ENCODE measurements around the gene IL32.

Gene IL32

DNA sequence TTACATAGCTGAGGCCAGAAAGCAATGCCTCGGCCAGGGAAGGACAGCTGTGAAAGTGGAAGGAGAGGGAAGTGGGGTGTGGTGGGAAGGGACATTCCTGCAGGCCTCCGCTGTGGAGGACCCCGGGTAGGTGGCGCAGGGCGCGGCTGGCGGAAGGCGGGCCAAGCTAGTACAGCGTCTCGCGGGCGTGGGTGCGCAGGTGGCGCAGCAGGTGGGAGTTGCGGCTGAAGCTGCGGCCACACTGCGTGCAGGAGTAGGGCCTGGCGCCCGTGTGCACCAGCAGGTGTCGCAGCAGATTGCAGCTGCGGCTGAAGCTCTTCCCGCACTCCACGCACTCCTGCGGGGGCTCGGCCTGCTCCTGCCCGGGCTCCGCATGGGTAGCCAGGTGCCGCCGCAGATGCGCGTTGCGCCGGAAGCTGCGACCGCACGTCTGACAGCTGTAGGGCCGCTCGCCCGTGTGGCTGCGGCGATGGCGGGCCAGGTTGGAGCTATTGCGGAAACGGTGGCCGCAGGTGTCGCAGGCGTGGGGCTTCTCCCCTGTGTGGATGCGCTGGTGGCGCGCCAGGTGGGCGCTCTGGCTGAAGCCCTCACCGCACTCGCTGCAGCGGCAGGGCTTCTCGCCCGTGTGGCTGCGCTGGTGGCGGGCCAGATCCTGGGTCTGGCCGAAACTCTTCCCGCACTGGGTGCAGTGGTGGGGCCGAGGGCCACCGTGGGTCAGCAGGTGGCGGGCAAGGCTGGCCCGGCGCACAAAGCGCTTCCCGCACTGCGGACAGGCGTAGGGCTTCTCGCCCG, 23.7 kb downstream of the IL32 start:
- DNase-seq (ENCODE audit: low read depth in 3 of 3, low spot score in 1 of 3) = no peak

DNA sequence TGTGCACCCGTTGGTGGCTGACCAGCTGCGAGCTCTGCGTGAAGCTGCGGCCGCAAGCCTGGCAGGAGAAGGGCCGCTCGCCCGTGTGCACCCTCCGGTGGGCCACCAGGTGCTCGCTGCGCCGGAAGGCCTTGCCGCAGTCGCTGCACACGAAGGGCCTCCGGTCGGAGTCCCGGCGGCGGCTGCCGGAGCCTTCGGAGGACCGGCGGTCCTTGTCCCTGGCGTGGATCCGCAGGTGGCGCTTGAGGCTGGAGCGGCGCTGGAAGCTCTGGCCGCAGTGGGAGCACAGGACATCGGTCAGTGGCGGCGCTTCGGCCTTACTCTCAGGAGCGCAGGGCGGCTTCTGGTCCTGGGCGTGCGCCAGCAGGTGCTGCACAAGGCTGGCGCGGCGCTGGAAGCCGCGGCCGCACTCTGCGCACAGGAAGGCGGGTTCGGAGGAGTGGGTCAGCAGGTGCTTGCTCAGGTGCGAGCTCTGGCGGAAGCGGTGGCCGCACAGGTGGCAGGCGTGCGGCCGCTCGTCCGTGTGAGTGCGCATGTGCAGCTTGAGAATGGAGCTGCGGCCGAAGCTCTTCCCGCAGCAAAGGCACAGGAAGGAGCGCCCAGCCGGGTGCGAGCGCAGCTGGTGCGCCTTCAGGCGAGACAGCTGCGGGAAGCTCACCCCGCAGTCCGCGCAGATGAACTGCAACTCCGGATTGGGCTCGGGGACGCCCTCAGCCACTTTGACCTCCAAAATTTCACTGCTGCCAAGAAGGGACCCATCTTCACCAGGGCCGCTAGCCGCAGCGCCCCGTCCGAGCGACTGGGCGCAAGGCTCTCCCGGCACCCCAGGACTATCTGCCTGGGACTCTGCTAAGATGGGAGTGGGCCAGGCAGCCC, 24.5 kb downstream of the IL32 start:
- DNase-seq (ENCODE audit: low read depth in 3 of 3, low spot score in 1 of 3) = no peak

DNA sequence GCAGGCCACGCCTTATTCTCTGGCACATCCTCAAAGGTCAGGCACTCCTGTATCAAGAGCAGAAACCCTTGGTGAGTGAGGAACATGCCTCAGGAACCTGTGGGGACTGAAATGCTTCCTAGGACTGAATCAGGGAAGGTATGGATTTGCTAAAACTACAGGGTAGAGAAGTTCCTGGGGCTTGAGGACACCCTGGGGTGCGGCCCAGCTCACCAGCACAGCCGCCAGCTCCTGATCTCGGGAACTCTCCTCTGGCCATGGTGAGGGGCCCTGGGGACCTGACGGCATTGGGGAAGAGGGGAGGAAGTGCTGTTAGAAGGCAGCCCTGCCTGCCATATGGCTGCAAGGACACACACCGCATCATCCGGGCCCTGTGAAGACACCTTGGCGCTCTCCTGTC, 26.1 kb downstream of the IL32 start:
- no peak for DNase-seq (ENCODE audit: low read depth in 3 of 3, low spot score in 1 of 3)

DNA sequence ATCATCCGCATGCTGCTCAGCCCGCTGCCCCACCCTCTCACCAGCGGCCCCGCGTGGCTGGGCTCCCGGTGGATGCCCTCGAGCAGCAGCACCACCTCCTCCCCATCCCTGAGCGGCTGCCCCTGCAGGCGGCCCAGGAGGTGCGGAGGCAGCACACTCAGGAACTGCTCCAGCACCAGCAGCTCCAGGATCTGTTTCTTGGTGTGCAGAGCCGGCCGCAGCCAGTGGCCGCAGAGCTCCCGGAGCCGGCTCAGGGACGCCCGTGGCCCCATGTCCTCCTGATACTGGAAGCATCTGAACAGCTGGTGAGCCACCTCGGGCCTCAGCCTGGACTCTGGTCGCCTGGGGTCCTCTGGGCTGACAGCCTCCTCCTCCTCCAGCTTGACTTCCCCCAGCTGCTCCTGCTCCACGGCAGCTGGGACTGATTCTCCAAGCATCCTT, 27.1 kb downstream of the IL32 start:
- DNase-seq (ENCODE audit: low read depth in 3 of 3, low spot score in 1 of 3) = no peak

DNA sequence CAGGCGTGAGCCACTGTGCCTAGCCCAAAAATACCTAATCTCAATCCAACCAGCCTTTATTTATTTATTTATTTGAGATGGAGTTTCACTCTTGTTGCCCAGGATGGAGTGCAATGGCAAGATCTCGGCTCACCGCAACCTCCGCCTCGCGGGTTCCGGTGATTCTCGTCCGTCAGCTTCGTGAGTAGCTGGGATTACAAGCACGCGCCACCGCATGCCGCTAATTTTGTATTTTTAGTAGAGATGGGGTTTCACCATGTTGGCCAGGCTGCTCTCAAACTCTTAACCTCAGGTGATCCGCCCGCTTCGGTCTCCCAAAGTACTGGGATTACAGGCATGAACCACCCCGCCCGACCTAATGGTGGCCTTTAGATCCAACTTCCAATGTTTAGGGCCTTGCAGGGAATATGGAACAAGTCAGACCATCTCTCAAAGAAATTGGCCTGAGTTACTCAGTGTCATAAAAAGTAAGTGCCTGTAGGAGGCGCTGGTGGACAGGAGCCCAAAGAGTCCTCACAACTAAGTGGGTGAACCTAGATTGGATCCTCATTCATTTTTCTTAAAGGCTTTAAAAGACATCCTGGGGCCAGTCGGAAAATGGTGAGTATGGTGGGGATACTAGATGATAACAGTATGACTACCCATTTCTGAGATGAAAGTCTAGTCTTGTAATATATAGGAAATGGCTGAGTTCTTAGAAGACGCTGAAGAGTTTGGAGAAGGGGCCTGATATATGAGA, 29.0 kb downstream of the IL32 start:
- no peak for DNase-seq (ENCODE audit: low read depth in 3 of 3, low spot score in 1 of 3)

DNA sequence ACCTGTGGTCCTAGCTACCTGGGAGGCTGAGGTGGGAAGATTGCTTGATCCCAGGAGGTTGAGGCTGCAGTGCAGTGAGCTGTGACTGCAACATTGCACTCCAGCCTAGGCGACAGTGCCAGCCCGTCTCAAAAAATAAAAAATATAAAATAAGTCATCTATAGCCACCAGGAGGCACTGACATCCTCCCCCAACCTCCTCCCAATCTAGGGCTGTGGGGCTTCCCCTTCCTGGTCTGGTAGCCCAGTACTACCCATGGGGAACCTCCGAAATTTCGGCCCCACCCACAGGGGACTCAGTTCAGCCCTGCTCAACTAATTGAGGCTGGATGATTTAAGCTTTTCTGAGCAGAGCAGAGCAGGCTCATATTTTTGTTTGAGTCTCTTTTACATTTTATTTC, 30.4 kb downstream of the IL32 start:
- DNase-seq (ENCODE audit: low read depth in 3 of 3, low spot score in 1 of 3) = peak in 2 of 3 donors; percentile 28 to 46

DNA sequence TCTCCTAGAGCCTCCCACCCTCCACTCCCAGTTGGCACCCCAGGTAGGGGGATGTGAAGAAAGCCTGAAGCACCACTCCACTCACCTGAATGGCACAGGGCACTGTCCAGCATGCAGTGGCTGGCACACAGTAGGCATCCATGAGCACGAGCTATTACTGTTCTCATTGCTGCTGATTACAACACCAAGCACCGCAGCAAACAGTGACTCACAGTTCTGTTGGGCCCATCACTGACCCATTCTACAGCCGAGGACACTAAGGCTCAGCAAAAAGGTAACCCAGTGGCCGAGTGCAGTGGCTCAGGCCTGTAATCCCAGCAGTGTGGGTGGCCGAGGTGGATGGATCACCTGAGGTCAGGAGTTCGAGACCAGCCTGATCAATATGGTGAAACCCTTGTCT, 30.9 kb downstream of the IL32 start:
- DNase-seq (ENCODE audit: low read depth in 3 of 3, low spot score in 1 of 3) = no peak

DNA sequence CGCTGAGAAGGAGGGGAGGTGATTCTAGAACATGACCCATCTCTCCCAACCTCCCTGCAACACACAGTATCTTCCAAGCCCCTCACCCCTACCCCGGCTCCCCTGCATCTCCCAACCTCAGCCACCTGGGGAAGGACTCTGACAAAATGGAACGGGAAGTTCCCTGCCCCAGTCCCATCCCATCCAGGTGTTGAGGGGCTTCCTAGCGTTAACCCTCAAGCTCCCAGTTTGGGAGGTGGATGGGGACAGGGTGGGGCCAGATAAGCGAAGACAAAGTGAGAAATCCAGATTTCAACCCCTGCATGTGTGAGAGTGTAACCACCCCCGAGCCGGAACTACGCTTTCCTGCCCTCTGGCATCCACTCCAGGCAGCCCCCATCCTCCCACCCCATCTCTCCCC, 31.8 kb downstream of the IL32 start:
- no peak for DNase-seq (ENCODE audit: low read depth in 3 of 3, low spot score in 1 of 3)

DNA sequence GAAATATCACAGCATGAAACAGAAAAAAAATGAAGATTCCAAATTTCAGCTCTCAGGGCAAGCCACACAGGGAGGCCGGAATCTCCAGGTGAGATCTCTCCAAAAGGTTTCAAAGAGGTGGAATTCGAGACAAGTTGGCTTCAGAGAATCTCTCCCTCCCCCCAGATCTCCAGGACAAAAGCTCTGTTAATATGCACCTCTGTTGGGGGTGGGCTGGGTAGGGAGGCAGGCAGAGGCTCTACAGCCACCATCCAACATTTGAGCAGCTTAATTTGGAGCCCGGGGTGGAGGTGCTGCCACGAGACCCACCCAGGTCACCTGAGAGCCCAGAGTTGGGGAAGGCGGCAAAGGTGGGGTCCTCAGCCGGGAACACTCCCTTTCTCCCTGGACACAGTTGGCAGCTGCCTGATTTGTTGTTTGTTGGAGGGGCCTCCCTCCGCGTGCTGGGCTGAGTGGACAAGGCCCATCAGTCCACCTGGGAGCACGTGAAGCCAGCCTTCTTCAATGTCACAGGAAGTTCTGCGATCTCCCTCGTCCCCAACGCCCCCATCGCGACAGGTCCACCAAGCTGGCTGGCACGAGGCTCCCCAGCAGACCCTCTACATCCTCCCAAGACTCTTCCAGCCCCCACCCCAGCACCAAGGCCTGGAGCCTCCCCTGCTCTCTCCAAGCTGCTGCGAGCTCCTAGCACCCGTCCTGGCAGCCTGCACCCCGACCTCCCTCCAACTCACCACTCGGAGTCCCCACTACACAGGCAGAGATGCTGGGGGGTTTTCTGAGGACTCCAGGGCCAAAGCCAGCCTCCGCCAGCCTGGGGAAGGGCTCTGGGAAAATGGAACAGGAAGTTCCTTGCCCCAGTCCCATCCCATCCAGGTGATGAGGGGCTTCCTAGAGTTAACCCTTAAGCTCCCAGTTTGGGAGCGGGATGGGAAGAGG, 33.3 kb downstream of the IL32 start, which contains the start of gene ZSCAN10:
TSS of gene ZSCAN10 (minus strand) at position 836 of the 936 bp plus-strand sequence. CDS start 6,357 bp downstream, outside the sequence.
- no peak for DNase-seq (ENCODE audit: low read depth in 3 of 3, low spot score in 1 of 3)

DNA sequence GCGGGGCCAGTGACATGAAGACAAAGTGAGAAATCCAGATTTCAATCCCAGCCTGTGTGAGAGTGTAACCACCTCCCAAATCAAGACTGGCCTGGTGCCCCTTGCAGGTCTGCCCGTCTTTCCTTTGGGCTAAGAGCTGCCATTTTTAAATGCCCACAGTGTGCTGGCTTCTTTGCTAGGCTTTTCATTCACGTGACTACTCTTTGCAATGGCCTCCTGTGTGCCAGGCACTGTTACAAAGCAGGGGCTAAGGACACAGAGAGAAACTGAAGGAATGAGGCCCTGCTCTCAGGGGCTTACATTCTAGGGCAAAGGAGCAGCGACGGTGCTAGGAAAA, 33.9 kb downstream of the IL32 start:
- DNase-seq (ENCODE audit: low read depth in 3 of 3, low spot score in 1 of 3) = no peak

DNA sequence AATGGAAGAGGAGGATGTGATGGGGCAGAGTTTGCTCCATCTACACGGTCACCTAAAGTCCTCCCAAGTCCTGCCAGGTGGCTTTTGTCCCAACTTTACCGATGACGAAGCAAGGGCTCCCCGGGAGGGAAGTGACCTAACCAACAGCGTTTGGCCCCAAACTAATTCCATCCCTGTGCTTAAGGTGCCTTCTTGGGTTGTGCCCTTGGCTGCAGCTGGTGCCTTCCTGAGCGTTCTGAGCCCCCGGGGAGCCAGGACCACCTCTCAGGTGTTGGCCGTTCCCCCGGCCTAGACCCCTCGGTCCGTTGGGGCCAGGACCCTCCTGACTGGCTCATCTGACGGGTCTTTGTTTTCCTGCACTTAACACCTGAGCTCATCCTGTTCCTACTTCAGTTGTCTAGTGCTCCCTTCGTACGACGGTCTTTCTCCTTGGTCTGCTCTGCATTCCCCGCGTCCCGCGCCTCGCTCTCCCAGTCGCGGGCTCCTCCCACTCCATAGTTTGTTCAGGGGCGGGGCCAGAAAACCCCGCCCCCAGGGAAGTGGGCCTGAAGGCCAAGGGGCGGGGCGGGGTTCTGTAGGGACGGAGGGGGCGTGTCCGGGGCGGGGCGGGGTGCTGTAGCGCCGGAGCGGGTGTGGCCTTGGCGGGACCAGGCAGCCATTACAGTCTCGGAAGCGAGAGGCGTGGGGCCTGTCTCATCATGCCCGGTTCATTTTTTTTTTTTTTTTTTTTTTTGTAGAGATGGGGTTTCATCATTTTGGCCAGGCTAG, 34.5 kb downstream of the IL32 start:
- peak; percentile 83 to 94 (median 85) for DNase-seq (ENCODE audit: low read depth in 3 of 3, low spot score in 1 of 3)

DNA sequence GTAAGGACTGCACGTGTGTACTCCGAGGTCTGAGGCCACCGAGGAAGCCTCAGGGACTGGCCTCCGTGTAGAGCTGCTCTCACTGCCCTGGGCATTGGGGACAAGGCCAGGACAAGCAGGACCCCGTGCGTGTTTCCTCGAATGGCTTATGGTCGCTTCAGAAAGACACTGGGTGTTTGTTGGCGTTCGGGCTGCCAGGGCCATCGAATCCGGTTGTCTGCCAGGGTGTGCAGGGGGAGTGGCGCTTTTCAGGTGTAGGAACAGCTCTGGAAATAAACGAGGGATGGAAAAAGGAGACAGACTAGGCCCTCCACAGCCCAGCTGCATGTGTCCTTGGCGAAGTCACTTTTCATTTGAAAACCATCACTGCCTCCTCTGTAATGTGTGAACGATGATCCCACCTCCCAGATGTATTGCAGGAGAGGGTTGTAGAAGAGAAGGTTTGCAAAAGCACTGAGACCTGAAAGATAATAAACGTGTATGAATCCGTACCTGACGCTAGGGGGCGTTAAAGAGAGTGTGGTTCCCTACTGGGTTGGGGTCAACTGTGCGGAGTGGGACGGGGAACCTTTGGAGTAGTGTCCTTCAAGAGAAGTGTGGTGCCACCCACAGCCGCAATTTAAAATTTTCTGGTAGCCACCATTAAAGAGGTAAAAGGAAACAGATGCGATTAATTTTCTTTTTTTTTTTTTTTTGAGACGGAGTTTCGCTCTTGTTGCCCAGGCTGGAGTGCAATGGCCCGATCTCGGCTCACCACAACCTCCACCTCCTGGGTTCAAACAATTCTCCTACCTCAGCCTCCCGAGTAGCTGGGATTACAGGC, 35.8 kb downstream of the IL32 start:
- DNase-seq (ENCODE audit: low read depth in 3 of 3, low spot score in 1 of 3) = no peak

DNA sequence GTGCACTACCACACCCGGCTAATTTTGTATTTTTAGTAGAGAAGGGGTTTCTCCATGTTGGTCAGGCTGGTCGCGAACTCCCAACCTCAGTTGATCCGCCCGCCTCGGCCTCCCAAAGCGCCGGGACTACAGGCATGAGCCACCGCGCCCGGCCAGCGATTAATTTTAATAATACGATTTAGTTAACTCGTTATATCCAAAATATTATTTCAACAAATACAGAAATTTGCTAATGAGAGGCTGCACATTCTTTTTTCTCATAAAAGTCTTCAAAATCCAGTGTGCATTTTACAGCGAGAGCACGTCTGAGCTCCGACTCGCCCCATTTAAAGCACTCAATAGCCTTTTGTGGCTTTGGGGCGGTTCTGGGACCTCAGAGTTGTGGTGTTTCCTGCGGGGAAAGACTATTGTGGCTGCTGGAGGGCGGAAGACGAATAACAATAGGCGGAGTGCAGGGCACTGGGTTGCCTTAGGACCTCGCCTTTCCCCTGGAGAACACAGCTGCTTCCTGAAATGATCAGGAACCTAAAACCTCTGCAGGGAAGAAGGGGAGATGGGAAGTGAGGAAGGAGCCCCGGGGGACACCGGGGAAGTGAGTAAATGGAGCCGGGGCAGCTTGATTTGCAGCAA, 36.5 kb downstream of the IL32 start:
- no peak for DNase-seq (ENCODE audit: low read depth in 3 of 3, low spot score in 1 of 3)

DNA sequence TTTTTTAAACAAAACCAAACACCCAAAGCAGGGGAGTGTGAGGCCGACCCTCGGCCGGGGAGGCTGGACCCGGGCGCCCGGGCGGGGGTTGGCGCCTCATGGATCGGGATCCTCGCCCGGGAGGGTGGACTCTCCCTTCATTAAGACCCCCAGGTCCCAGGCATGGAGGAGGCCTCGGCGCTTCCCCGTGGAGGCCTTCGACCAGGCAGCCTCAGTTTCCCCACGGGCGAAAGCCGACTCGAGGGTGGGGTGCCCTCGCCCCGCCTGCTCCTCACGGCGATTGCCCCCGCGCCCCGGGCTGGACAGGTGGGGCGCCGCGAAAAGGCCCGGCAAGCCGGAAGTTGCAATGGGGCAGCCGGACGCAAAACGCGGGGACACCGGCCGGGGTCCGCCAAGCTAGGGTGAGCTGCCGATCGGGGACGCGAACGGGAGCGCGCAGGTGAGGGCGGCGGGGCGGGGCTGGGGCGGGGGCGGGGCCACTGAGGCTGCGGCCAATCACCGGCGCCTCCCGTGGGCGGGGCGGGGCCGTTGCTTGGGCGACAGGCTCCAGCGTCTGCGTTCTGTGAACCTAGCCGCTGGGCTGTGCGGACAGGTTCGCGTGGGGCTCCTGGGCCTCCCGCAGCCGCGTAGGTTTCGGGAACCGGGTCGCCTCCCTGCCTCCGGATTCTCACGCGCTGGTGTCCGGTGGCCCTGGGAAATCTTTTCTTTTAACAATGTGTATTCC, 40.9 kb downstream of the IL32 start:
- DNase-seq (ENCODE audit: low read depth in 3 of 3, low spot score in 1 of 3) = peak; percentile 73 to 83 (median 77)

DNA sequence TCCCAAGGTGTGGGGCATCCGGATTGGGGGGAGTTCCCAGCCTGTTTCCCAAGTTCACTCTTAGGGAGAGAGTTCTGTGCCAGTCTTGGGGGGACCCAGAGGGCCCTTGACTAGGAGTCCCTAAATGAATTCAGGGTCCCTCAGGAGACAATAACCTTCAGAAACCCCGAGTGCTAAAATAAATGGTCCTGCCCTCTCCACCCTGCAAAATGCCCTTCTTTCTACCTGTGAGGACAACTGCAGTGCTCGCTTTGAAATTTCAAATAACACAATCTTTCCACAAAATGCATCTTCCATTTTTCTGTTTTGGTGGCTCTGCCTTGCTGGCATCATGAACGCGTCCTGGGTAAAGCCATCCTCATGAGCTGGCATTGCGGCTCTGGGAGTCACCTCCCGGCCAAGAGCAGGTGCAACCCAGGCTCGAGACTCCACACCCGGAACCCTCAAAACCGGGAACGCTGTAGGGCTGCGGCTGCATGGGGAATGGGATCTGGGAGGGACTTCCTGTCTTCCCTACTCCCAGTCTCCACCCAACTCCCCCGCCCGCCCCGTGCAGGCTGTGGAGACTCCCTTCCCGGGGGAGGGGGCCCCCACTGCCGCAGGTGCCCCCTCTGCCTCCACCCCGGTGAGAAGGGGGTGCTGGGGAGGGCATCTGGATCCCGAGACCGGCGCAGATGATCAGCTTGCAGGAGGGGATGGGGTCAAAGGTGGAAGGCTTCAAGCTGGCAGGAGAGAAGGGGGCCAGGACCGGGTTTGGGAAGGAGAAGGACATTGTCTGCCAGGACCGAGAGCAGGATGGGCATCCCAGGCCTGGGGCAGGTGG, 46.8 kb downstream of the IL32 start, which contains the start of gene ZNF205:
TSS of gene ZNF205 (plus strand) at position 529 of the 823 bp plus-strand sequence. CDS start 845 bp downstream, outside the sequence.
- no peak for DNase-seq (ENCODE audit: low read depth in 3 of 3, low spot score in 1 of 3)

DNA sequence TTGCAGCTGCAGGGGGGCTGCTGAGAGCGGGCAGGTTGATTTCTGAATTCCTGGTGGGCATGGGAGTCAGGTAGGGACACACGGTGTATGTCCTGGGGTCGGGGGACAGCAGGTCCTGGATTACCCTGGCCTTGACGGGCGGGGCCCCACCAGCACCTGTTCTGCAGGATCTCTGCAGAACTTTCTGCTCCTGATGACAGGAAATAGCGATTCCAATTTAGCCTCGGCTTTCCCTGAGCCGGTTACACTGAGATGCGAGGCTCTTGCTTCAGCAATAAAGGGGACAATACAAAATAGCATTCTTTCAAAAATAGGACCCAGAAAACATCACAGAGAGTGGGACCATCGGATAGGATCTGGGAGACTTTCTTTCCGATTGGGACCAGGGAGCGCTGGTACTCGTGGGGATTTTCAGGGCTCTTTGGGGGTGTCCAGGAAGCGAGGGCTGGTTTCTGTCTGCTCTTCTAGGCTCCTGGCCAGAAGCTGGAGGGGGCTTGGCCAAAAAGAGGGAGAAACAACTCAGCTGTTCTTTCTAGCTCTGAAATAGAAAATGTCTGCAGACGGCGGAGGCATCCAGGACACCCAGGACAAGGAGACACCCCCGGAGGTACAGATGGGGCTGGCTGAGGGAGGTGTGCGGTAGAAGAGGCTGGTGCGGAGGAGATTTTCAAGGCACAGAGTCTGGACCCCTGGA, 47.6 kb downstream of the IL32 start:
- no peak for DNase-seq (ENCODE audit: low read depth in 3 of 3, low spot score in 1 of 3)
